ENCODE results near the gene FN1.

DNA sequence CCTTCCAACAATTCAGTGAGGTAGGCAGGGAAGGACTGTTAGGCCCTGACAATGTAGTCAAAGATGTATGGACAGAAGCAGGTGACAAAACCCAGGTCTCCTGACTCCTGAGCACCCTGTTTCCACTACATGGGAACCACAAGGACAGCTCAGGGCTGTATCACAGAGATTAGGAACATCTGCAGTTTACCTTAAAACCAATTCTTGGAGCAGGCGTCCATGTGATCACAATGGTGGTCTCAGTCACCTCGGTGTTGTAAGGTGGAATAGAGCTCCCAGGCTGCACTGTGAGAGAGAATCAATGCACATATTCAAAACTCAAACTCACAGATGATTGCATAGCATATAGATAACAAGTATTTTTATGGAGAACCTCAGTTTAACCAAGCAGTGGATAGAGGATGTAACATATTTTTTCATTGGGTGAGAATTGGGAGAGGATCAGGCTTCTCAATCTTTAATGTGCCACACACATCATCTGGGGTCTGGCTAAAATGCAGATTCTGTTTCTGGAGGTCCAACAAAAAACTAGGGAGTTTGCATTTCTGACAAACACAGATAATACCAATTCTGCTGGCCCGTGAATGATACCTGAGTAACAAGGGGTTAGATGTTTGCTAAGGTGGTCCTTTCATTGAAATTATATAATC, 36.7 kb downstream of the FN1 start:
- TF ChIP-seq, protein P1, sequence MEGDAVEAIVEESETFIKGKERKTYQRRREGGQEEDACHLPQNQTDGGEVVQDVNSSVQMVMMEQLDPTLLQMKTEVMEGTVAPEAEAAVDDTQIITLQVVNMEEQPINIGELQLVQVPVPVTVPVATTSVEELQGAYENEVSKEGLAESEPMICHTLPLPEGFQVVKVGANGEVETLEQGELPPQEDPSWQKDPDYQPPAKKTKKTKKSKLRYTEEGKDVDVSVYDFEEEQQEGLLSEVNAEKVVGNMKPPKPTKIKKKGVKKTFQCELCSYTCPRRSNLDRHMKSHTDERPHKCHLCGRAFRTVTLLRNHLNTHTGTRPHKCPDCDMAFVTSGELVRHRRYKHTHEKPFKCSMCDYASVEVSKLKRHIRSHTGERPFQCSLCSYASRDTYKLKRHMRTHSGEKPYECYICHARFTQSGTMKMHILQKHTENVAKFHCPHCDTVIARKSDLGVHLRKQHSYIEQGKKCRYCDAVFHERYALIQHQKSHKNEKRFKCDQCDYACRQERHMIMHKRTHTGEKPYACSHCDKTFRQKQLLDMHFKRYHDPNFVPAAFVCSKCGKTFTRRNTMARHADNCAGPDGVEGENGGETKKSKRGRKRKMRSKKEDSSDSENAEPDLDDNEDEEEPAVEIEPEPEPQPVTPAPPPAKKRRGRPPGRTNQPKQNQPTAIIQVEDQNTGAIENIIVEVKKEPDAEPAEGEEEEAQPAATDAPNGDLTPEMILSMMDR (conservative IDR thresholded peaks at IDR 0.05), result no peak
- no peak for TF ChIP-seq EZH2 (IDR thresholded peaks at IDR 0.05; ENCODE audit: low read depth)

All from PC-9 (cell line).